HG02885 (cell line): Measurements from ENCODE around the gene RIPK3.
"Not testable (repeated sequence)": the region's sequence is repeated elsewhere in the genome, so short reads cannot be mapped to it uniquely, and the experiment has no call there.

Source experiments
- ATAC-seq: cut with Tn5 transposase; IDR thresholded peaks from one replicate; pipeline ENCODE4 v1.9.1; 2021; ENCODE audit warnings: mild to moderate bottlenecking; ENCODE audit not compliant: unreplicated experiment, poor library complexity

The RIPK3 gene

DNA sequence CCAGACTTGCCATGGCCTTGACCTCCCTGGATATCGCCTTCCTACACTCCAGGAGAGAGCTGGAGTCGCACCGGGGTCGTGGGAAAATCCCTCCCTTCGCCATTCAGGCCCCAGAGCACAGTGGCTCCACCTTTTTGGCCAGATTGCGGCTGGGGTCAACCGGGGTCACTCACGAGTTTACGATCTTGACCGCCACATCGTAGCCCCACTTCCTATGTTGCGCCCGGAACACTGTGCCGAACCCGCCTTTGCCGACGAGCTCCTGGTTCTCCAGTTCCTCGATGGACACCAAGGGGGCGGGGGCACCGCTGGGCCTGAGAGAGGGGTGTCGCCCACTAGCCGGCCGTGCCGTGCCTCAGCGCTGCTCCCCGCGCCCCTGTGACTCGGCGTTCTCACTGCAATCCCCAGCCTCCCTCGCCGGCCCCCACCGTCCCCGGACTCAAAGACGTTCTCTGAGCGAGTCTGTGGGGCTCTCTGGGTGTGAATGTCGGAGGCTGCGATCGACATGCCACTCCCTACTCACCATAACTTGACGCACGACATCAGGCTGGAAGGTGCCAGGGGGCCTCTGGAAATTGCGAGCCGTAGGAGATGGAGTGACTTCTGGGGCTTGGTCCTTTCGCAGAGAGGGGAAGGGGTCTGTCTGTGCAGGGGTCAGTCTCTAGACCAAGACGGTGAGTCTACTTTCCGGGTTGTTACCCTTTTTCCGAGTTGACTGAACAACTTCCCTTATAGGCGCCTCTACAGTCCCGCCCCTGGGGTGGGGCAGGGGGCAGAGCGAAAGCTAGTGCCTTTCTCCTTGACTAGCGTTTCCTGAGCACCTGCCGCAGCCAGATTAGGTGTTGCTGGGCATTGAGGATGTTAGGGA is at the start of gene RIPK3:
RIPK3 (minus strand) TSS at position 708 of the 868 bp plus-strand sequence; CDS start at position 543, 165 bp downstream.
- ATAC-seq = peak; percentile 96

DNA sequence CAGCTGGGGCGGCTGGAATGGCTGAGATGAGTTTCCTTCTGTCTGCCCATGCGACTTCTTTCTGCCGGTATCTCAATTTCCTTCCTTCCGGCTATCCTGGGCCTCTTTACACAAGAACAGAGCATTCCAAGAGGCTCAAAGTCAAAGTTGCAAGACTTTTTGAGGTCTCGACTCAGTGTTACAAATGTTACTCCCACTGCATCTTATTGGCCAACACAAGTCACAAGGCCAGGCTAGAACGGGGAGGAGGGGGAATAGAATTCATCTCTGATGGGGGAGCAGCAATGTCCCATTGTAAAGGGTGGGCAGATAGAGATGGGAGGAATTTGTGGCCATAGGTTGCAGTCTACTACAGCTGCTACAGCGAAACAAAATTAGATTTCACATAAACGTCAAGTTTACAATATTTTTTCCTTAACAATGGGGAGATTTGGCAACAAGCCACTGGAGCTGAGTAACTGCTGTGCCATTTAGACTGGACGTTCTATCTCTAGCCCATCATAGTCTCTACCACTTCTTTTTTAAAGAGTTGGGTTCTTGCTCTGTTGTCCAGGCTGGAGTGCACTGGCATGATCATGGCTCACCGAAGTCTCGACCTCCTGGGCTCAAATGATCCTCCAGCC is 49.5 kb upstream of the RIPK3 start:
- ATAC-seq = no peak

DNA sequence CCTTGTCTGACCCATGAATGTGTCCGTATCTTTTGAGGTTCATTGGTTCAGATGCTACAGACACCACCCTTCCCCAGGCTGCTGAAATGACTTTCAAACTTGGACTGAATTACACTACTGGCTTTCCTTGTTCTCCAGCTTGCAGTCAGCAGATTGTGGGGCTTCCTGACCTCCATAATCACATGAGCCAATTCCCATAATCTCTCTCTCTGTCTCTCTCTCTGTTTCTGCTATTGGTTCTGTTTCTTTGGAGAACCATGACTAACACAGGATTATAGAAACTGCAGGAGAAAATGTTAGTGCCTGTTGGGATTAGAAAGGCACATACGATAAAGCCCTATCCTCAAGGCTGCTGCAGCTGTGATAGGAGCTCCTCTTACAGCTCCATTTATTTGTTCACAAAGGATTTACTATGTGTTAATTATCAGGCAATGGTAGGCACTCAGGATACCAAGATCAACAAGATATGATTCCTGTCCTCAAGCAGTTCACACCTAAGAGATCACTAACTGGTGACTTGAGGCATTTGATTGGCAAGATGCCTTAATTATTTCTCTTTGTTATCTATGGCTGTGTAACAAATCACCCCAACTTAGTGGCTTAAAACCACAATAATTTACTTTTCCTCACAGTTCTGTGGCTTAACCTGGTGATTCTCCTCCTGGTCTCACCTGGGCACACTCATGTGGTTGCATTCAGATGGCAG is 48.8 kb upstream of the RIPK3 start:
- ATAC-seq = no peak

DNA sequence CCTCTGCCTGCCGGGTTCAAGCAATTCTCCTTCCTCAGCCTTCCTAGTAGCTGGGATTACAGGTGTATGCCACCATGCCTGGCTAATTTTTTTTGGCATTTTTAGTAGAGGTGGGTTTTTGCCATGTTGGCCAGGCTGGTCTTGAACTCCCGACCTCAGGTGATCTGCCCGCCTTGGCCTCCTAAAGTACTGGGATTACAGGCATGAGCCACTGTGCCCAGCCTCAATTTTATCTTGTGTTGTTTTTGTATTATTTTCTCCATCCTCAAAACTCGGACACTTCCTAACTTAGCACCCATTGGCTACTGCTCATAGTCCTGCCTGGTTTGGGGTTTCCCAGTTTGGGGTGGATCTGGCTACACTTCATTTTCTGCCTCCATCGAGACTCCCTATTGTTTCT is 47.8 kb upstream of the RIPK3 start:
- ATAC-seq = not testable (repeated sequence)

DNA sequence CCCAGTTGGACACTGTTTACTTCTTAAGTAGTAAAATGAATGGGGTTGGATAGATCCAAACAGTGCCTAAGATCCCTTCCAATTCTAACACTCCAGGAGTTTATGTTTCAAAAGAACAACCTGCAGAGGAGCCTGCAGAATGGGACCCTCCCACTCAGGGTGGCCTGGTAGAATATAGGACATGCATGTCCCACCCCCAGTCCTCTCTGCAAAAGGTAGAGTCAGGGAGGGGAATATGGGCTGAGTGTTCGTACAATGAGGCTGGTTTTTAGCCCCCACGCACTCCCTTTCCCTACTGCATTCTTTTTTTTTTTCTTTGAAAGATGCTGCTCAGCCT is 47.2 kb upstream of the RIPK3 start:
- no peak for ATAC-seq

- ATAC-seq = no peak
Measured at GRCh38 chr14:24385524-24385923, 45.7 kb upstream of the RIPK3 start.

GRCh38 chr14:24384169-24384568 is 44.4 kb upstream of the RIPK3 start:
- ATAC-seq = no peak

- ATAC-seq = no peak
Measured at GRCh38 chr14:24382064-24382371, 42.2 kb upstream of the RIPK3 start.

DNA sequence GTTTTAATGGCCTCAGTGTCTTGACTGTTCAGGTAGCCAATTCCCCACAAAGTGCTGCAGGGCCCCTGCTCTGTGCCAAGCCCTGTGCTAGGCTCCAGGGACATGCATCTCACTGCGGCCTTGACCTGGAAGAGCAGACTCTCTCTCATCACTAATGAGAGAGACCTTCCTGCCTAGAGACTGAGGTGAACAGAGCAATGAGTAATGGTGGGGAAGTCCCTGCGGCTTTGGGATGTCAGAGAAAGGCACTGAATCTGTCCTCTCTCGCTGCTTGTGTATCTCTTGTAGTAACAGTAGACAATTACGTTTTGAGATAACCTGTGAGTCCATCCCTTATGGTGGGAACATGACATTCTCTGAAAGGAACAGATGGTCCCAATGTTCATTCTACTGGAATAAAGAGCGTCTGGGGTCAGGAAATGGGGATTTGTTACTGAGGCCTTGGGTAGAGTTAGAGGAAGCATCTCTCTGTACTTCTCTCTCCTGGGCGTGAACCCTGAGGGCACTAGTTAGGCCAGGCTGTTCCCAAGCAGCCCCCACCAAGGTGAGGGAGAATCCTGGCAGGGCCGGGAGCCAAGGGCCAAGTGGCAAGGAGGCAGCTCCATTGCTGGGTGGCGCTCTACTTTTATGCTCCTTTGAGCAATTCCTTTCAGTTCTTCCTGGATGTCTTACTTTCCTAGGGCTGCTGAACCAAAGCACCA is 41.7 kb upstream of the RIPK3 start:
- no peak for ATAC-seq

DNA sequence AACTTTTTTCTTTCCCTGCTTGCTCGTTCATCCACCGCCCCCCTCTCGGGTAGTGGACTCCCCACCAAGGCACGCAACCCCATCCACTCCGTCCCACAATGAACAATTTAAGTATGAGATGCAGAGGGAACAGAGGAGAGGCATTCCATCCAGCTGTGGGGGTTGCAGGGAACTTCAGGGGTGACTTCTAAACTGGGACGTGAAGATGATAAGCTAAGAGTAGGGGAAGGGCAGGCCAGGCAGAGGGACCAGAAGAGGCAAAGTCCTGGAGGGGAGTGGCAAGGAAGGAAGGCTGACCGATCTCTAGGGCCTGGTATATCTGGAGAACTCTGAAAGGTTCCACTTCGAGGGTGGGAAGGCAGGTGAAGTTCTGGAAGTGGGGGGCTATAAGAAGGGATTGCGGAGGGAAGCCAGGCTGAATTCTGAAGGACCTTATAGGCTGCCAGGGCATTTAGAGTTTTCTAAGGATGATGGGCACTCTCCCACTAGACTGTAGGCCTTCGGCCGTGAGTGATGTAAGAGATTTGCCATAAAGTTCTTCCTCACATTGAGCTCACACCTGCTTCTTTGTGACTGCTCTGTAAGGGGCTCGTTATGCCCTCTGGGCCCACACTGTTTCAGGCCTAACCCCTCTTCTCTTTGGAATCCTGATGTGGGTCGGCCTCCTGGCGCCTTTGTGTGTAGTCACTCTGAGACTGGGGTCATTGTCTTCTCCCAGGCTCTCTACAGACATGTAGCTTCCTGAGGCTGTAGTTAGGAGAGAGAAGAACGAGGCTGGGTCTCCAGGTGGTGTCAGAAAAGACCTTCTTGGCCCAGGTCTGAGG is 40.3 kb upstream of the RIPK3 start:
- no peak for ATAC-seq

- ATAC-seq = no peak
Measured at GRCh38 chr14:24378981-24379906, 39.5 kb upstream of the RIPK3 start.

DNA sequence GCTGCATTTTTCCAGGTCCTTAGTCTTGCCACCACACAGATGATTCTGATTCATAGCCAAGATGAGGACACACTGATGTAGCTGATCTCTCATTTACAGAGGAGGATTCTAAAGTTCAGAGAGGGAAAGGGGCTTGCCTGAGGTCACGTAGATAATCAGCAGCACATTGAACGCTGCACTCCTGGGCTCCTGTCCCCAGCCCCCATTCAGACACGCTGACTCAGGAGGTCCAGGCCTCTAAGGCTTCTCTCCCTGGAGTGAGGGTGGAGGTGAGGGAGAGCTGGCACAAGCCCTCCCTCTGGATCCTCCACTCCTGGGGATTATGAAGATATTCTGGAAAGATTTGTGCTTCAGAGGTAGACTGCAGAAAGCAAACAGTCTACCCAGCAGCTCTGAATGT is 38.5 kb upstream of the RIPK3 start:
- no peak for ATAC-seq

- ATAC-seq = no peak
Measured at GRCh38 chr14:24377657-24378056, 37.9 kb upstream of the RIPK3 start.

GRCh38 chr14:24377126-24377525 is 37.3 kb upstream of the RIPK3 start:
- no peak for ATAC-seq

DNA sequence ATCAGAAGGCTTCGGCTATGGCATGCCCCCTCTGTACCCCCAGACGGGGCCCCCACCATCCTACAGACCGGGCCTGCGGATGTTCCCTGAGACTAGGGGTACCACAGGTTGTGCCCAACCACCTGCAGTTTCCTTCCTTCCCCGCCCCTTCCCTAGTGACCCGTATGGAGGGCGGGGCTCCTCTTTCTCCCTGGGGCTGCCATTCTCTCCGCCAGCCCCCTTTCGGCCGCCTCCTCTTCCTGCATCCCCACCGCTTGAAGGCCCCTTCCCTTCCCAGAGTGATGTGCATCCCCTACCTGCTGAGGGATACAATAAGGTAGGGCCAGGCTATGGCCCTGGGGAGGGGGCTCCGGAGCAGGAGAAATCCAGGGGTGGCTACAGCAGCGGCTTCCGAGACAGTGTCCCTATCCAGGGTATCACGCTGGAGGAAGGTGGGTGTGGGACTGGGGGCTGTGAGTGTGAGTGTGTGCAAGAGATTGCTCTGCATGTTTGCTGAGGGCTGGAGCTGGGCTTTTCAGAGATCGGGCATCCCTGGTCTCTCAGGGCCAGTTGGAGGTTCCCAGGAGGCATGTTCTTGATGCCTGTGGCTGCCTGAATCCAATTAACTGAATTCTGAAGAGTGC is 36.8 kb upstream of the RIPK3 start:
- ATAC-seq = no peak

DNA sequence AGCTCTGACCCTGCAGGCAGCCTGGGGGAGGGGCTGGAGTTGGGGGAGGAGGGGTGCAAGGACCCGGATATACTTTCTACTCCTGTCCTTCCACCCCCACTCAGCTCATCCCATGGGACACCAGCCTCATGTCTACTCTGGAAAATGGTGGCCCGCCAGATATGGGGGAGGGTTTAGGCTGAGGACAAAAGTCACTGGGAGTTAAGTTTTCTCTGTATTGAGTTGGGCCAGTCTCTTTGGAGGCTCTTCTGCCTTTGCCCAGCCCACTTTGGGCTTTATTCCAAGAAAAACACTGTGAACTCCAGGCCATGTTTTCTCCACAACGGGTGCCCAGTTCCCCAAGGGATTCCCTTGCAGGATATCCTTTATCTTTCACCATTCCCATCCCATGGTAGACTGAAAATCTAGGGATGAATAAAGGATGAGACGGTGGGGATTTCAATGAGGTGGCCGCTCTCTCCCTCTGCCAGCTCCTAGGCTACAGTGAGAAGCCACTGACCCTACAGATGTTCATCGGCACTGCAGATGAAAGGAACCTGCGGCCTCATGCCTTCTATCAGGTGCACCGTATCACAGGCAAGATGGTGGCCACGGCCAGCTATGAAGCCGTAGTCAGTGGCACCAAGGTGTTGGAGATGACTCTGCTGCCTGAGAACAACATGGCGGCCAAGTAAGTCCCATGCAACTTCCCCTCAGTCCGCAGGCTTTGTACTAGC is 33.1 kb upstream of the RIPK3 start:
- ATAC-seq = no peak

- not testable (repeated sequence) for ATAC-seq
Measured at GRCh38 chr14:24371605-24372004, 31.8 kb upstream of the RIPK3 start.

DNA sequence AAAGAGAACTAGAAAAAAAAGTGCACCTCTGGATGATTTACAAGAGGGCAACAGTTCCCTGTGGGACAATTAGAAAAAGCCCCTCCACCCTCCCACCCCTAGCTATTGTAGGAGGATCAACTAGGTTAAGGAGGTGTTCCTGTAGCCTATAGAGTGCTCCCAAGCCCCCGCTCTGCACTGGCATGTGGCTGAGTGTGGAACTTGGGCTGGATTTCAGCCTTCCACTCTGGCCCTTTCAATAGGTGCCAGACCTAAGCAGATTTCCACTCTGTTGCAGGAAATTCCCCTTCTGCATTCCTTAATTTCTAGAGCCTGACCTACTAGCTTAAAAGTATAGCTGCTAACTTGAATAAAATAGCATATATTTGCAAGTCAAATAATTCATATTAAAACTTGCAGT is 31.0 kb upstream of the RIPK3 start:
- ATAC-seq = no peak
